Smooth muscle cell (in vitro differentiated cells): ENCODE measurements around the gene KDM2B. TPM values are rescaled to one million over a fixed set of nuclear protein-coding genes. Genes with fewer than 3 reads are reported as not detected.

Source experiments
- DNase-seq: peaks from one replicate; lab custom pipeline; 2025; ENCODE audit not compliant: unreplicated experiment; lab: John Stamatoyannopoulos, UW
- H2AFZ ChIP-seq: fragments of 200-600 bp; sonication (generic); 2 replicates; pipeline ENCODE4 v1.6.0; 2016; ENCODE audit warnings: antibody characterized with exemption, low read depth, mild to moderate bottlenecking
- H3F3A ChIP-seq: fragments of 200-600 bp; sonication (generic); 2 replicates; pipeline ENCODE4 v1.6.0; 2017; ENCODE audit warnings: antibody characterized with exemption, low read depth
- H3K27ac ChIP-seq: fragments of 200-600 bp; sonication (generic); 2 replicates; pipeline ENCODE4 v1.5.1; 2016; ENCODE audit warnings: low read depth, mild to moderate bottlenecking
- H3K27me3 ChIP-seq: fragments of 200-600 bp; sonication (generic); 2 replicates; pipeline ENCODE4 v1.6.1; 2016; ENCODE audit warnings: low read depth, mild to moderate bottlenecking
- H3K36me3 ChIP-seq: fragments of 200-600 bp; sonication (generic); 2 replicates; pipeline ENCODE4 v1.5.1; 2016; ENCODE audit warnings: low read depth
- H3K4me1 ChIP-seq: fragments of 200-600 bp; sonication (generic); 2 replicates; pipeline ENCODE4 v1.5.1; 2016; ENCODE audit warnings: low read depth
- H3K4me2 ChIP-seq: fragments of 200-600 bp; sonication (generic); 2 replicates; pipeline ENCODE4 v1.6.0; 2016; ENCODE audit warnings: mild to moderate bottlenecking
- H3K4me3 ChIP-seq: fragments of 200-600 bp; sonication (generic); 2 replicates; pipeline ENCODE4 v1.5.1; 2016; ENCODE audit warnings: mild to moderate bottlenecking
- H3K79me2 ChIP-seq: fragments of 200-600 bp; sonication (generic); 2 replicates; pipeline ENCODE4 v1.6.0; 2016; ENCODE audit warnings: low read depth, mild to moderate bottlenecking
- H3K9ac ChIP-seq: fragments of 200-600 bp; sonication (generic); 2 replicates; pipeline ENCODE4 v1.6.0; 2016; ENCODE audit warnings: low read depth
- H3K9me3 ChIP-seq: fragments of 200-600 bp; sonication (generic); replicated peaks from 2 replicates; pipeline ENCODE4 v1.5.1; 2016; ENCODE audit warnings: low read depth
- H4K20me1 ChIP-seq: fragments of 200-600 bp; sonication (generic); 2 replicates; pipeline ENCODE4 v1.6.0; 2016; ENCODE audit warnings: low read depth
- WGBS: methylation state at CpG from one replicate; pipeline ENCODE4 v1.1.7; 2016; ENCODE audit warnings: low lambda C conversion rate; 5-methylcytosine and 5-hydroxymethylcytosine counted together
- polyA plus RNA-seq: library from polyadenylated mRNA; unstranded; fragments of >200 nt; fragmentation: Nextera tagmentation; extraction: Ambion mirVana; gene quantifications from 2 replicates; pipeline ENCODE4 v1.2.1, GENCODE V29; 2016
- total RNA-seq: library from RNA; depleted of rRNA; stranded (reverse); fragments of >200 nt; gene quantifications from 2 replicates; pipeline ENCODE4 v1.2.3, GENCODE V29; 2014
- TF ChIP-seq, protein P1 (sequence below): fragments of 200-600 bp; sonication (generic); IDR thresholded peaks from 2 replicates; pipeline ENCODE4 v1.5.1; 2017; ENCODE audit warnings: borderline replicate concordance, mild to moderate bottlenecking, antibody characterized with exemption; ENCODE audit not compliant: insufficient read depth, poor library complexity, severe bottlenecking

Gene KDM2B
- total and polyA plus RNA-seq, 2 experiments from 2014 or later = 16.3 to 34.9 TPM

DNA sequence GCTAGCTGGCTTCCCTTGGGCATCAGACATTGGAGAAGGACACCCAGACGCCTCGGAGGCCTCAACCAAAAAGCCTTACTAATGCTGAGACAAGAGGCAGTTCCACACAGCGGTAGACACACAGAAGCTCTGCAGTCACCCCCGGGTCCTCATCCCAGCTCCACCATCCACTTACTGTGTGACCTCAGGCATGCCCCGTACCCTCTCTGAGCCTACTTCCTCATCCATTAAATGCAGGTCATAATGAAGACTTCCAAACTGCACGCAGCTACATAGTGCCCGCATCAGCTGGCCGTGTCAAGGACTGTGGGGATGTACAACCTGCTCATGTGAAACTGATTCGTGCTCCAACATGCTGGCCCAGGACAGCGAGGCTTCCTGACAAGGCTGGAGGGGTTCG, 72.3 kb downstream of the KDM2B start:
- Histone ChIP-seq H3K27me3 (no peaks in the 10 kb centered on the region), H4K20me1 (no peaks in the 10 kb centered on the region), H3K27ac (no peak overlapping the region), H3K4me1 (no peaks in the 10 kb centered on the region), H3F3A (no peaks in the 10 kb centered on the region), H3K9me3 (no peaks in the 10 kb centered on the region), H3K4me2 (no peak overlapping the region), H3K79me2 (no peaks in the 10 kb centered on the region), H3K36me3 (no peaks in the 10 kb centered on the region), H3K4me3 (no peak overlapping the region), H3K9ac (no peak overlapping the region), H2AFZ (no peak overlapping the region)
- no peak for DNase-seq
- TF ChIP-seq, protein P1, sequence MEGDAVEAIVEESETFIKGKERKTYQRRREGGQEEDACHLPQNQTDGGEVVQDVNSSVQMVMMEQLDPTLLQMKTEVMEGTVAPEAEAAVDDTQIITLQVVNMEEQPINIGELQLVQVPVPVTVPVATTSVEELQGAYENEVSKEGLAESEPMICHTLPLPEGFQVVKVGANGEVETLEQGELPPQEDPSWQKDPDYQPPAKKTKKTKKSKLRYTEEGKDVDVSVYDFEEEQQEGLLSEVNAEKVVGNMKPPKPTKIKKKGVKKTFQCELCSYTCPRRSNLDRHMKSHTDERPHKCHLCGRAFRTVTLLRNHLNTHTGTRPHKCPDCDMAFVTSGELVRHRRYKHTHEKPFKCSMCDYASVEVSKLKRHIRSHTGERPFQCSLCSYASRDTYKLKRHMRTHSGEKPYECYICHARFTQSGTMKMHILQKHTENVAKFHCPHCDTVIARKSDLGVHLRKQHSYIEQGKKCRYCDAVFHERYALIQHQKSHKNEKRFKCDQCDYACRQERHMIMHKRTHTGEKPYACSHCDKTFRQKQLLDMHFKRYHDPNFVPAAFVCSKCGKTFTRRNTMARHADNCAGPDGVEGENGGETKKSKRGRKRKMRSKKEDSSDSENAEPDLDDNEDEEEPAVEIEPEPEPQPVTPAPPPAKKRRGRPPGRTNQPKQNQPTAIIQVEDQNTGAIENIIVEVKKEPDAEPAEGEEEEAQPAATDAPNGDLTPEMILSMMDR = no peak
- WGBS = over 99% methylated on average over 11 of the region's 11 CpGs

DNA sequence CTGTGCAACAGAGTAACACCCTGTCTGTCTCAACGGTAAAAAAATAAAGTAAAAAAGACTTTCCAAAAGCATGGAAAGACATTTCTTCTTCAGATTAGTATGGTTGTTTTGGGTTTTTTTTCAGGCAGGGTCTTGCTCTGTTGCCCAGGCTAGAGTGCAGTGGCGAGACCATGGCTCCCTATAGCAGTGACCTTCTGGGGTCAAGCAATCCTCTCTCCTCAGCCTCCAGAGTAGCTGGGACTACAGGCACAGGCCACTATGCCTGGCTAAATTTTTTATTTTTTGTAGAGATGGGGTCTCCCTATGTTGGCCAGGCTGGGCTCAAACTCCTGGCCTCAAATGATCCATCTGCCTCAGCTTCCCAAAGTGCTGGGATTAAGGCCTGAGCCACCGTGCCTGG, 72.8 kb downstream of the KDM2B start:
- Histone ChIP-seq H3K36me3 (no peaks in the 10 kb centered on the region), H3K4me2 (no peak overlapping the region), H3F3A (no peaks in the 10 kb centered on the region), H3K4me3 (no peak overlapping the region), H3K79me2 (no peaks in the 10 kb centered on the region), H4K20me1 (no peaks in the 10 kb centered on the region), H3K9me3 (no peaks in the 10 kb centered on the region), H3K27ac (no peak overlapping the region), H3K27me3 (no peaks in the 10 kb centered on the region), H3K4me1 (no peaks in the 10 kb centered on the region), H2AFZ (no peak overlapping the region), H3K9ac (no peak overlapping the region)
- TF ChIP-seq, protein P1 = no peak
- WGBS = 93% methylated on average over 3 of the region's 3 CpGs
- DNase-seq = no peak

DNA sequence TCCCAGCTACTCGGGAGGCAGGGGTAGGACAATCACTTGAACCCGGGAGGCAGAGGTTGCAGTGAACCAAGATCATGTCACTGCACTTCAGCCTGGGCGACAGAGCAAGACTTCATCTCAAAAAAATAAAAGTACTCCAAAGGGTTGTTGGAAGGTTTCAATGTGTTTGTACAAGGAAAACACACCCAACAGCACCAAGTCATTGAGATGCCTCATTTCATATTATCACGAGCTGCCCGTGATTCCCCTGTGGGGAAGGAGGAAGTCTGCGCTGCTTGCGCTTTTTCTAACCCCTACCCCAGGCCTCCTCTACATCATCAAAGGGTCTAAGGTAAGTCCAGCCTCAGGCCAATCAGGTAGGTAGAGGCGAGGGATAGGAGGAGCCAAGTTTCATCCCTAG, 73.6 kb downstream of the KDM2B start:
- no peaks in the 10 kb centered on the region for H3K4me1 ChIP-seq
- no peaks in the 10 kb centered on the region for H3K36me3 ChIP-seq
- H3K9me3 ChIP-seq = no peaks in the 10 kb centered on the region
- no peak overlapping the region for H2AFZ ChIP-seq
- H3K79me2 ChIP-seq = no peaks in the 10 kb centered on the region
- no peak overlapping the region for H3K4me2 ChIP-seq
- TF ChIP-seq, protein P1 = no peak
- no peaks in the 10 kb centered on the region for H3F3A ChIP-seq
- H4K20me1 ChIP-seq = no peaks in the 10 kb centered on the region
- H3K4me3 ChIP-seq = no peak overlapping the region
- WGBS = 96% methylated on average over 8 of the region's 8 CpGs
- DNase-seq = no peak
- H3K9ac ChIP-seq = no peak overlapping the region
- no peak overlapping the region for H3K27ac ChIP-seq
- no peaks in the 10 kb centered on the region for H3K27me3 ChIP-seq

DNA sequence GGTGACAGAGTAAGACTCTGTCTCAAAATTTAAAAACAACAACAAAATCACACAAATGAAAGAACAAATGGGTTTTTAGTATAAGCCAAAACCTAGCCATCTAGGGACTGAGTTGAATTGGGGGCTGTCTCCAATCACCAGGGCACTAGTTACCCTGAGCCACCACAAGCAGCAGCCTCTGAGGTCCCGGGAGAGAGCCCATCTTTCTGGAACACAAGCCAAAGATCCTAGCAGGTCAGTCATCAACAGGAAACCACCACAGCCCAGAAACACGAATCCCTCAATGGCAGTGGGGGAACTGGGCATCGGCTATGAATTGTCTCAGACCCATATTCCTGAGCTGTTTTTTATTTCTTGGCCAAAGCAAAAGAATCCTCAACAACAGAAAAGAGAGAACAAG, 75.3 kb downstream of the KDM2B start:
- Histone ChIP-seq H3F3A (no peaks in the 10 kb centered on the region), H3K9me3 (no peaks in the 10 kb centered on the region), H2AFZ (no peak overlapping the region), H3K79me2 (no peaks in the 10 kb centered on the region), H4K20me1 (no peaks in the 10 kb centered on the region), H3K27ac (no peak overlapping the region), H3K36me3 (no peaks in the 10 kb centered on the region), H3K4me3 (no peak overlapping the region), H3K4me1 (no peaks in the 10 kb centered on the region), H3K4me2 (no peak overlapping the region), H3K27me3 (no peaks in the 10 kb centered on the region), H3K9ac (no peak overlapping the region)
- 81% methylated on average over 3 of the region's 3 CpGs for WGBS
- no peak for DNase-seq
- TF ChIP-seq, protein P1 = no peak
